Measurements from ENCODE around the gene SMLR1. TPM values are rescaled to one million over a fixed set of nuclear protein-coding genes. Genes with fewer than 3 reads are reported as not detected.

SMLR1 gene
- total and polyA plus RNA-seq, 7 donors, result not detected

DNA sequence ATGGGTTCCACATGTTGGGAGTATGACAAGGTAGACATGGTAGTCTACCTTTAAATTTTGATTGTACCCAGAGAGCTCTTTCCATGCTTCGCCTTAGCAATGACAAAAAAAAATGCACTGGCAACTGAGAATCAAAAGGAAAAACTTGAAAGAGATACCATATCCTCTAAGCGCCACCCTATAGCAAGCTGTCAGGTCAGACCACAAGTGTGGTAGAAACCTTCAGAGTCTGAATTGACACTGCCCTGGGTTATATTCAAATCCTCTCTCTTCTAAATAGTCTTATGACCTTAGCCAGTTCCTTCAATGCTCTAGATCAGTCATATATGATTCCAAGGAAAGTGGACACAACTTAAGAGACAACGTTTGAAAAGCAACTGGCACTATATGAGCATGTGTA is 45.6 kb upstream of the SMLR1 start:
- intact Hi-C loops (cut with DNase I), result no loop called here
- no peaks in the 10 kb centered on the region for H3K27me3 ChIP-seq (ENCODE audit: insufficient read depth in 3 of 3, low read length in 2 of 3)
- TF ChIP-seq, protein P1, sequence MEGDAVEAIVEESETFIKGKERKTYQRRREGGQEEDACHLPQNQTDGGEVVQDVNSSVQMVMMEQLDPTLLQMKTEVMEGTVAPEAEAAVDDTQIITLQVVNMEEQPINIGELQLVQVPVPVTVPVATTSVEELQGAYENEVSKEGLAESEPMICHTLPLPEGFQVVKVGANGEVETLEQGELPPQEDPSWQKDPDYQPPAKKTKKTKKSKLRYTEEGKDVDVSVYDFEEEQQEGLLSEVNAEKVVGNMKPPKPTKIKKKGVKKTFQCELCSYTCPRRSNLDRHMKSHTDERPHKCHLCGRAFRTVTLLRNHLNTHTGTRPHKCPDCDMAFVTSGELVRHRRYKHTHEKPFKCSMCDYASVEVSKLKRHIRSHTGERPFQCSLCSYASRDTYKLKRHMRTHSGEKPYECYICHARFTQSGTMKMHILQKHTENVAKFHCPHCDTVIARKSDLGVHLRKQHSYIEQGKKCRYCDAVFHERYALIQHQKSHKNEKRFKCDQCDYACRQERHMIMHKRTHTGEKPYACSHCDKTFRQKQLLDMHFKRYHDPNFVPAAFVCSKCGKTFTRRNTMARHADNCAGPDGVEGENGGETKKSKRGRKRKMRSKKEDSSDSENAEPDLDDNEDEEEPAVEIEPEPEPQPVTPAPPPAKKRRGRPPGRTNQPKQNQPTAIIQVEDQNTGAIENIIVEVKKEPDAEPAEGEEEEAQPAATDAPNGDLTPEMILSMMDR (IDR thresholded peaks at IDR 0.05), result no peak
- no peak for ATAC-seq
- H3K9me3 ChIP-seq, result no peaks in the 10 kb centered on the region
- WGBS, 3 donors, result 87 to 91% (median 88%) methylated on average over 3 of the region's 3 CpGs
- no peak for DNase-seq
- no peak overlapping the region for H3K27ac ChIP-seq
- no peaks in the 10 kb centered on the region for H3K4me1 ChIP-seq
- no peak overlapping the region for H3K4me3 ChIP-seq
- no peaks in the 10 kb centered on the region for H3K36me3 ChIP-seq (ENCODE audit: insufficient read depth in 1 of 2, low read depth in 1 of 2)

DNA sequence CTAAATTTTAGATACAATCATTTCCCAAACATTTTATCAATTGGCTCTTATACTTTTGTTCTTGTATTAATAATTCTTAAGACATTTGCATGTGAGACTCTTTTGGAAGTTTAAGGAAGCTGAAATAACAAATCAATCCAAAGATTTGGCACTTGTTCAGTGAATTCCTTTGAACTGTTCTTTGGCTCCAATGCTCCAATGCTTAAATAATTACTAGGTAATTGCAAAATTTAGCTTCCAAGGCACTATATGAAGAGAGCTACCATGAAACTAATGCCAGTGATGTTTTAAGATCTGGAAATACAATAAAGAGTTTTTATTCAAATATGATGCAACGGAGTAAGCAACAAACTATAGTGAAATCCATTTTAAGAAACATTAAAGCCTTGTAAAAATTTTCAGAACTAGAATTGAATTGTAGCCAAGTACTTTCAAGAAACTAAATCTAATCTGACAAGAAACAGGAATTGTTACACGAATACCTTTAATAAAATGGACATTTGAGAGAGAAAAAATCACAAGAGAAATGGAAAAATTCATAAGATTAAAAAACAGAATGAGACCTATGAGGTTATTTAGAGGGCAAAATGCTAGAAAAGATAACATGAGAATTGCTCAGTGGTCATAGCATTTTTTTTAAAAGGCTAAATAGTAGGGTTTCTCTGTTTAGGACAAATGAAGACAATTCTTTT is 43.6 kb upstream of the SMLR1 start:
- WGBS, 3 donors, result 42 to 48% (median 46%) methylated on average over 2 of the region's 2 CpGs
- Histone ChIP-seq H3K27me3 (ENCODE audit: insufficient read depth in 3 of 3, low read length in 2 of 3) (no peaks in the 10 kb centered on the region), H3K4me1 (no peaks in the 10 kb centered on the region), H3K4me3 (no peak overlapping the region), H3K36me3 (ENCODE audit: insufficient read depth in 1 of 2, low read depth in 1 of 2) (no peaks in the 10 kb centered on the region), H3K9me3 (no peaks in the 10 kb centered on the region), H3K27ac (no peak overlapping the region)
- intact Hi-C loops (cut with DNase I), result no loop called here
- ATAC-seq, result no peak
- TF ChIP-seq, protein P1 (IDR thresholded peaks at IDR 0.05), result no peak
- DNase-seq, result no peak

DNA sequence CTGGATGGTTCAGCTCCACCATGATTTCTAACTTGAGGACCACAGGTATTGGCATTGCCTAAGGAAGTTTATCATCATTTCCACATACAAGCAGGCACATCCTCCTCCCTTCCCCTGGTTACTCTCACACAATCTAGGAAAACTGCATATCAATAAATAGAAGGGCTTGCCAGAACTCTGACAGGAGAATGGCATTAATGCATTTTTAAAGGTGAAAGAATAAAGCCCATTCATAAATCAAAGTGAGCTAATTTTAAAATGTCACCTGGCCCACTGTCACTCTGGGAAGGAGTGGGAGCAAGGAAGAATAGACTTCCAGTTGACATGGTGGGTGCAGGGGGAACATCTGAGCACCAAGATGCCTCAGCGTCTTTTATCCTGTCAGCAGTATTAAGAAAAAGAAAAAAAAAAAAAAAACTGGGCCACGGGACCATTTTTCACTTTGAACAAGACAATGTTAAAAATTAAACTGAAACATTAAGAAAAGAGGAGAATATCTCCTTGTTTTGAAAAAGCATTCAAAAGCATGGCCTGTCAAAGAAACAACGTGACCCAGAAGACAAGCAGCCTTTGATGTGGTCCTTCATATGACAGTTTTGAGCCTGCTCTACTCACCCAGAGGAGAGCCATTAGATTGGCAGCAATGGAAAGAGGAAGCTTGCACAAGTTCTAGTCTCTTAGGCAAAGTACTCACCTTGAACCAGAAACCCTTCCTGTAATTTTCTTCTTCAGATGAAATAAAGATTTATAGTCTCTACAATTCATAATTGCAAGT is 39.3 kb upstream of the SMLR1 start:
- Histone ChIP-seq H3K27ac (no peak overlapping the region), H3K36me3 (ENCODE audit: insufficient read depth in 1 of 2, low read depth in 1 of 2) (no peaks in the 10 kb centered on the region), H3K9me3 (no peaks in the 10 kb centered on the region), H3K4me1 (no peaks in the 10 kb centered on the region), H3K4me3 (no peak overlapping the region), H3K27me3 (ENCODE audit: insufficient read depth in 3 of 3, low read length in 2 of 3) (no peaks in the 10 kb centered on the region)
- DNase-seq, result no peak
- WGBS, 3 donors, result 87 to 91% (median 89%) methylated on average over 3 of the region's 3 CpGs
- TF ChIP-seq, protein P1 (IDR thresholded peaks at IDR 0.05), result no peak
- no peak for ATAC-seq
- intact Hi-C loops (cut with DNase I), result no loop called here

DNA sequence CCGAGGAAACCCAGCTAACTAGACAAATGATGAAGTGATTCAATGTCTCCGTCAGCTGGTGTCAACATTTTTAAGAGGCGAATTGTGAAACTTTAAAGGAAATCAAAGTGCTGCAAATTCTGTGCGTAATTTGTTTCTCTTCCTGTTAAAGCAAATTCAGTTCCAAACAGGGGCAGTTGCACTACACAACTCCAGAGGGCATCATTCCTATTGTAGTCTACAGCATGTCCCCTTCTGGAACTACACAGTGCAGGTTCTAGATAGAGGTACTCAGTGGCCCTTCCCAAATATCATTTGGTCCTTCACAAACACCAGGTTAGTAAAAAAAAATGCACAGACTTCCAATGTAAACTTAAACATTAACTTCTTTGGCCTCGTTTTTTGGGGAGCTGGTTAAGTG is 38.3 kb upstream of the SMLR1 start:
- no peaks in the 10 kb centered on the region for H3K4me1 ChIP-seq
- intact Hi-C loops (cut with DNase I), result no loop called here

More for the DNA sequence above, 38.3 kb upstream of the SMLR1 start:
- Histone ChIP-seq H3K27ac (no peak overlapping the region), H3K36me3 (ENCODE audit: insufficient read depth in 1 of 2, low read depth in 1 of 2) (no peaks in the 10 kb centered on the region), H3K9me3 (no peaks in the 10 kb centered on the region), H3K27me3 (ENCODE audit: insufficient read depth in 3 of 3, low read length in 2 of 3) (no peaks in the 10 kb centered on the region), H3K4me3 (no peak overlapping the region)
- WGBS, 3 donors, result 76 to 80% (median 79%) methylated on average over 5 of the region's 5 CpGs
- DNase-seq, result no peak
- TF ChIP-seq, protein P1 (IDR thresholded peaks at IDR 0.05), result no peak
- ATAC-seq, result no peak

All from psoas muscle (tissue), 8 donors.